Endothelial cell of umbilical vein (primary cell): ENCODE results near the gene E2F2. TPM values are rescaled to one million over a fixed set of nuclear protein-coding genes. Genes with fewer than 3 reads are reported as not detected.

ENCODE experiments used
- BruUV-seq: library from RNA; stranded (reverse); fragments of 400-500 nt; replicated peaks from 2 replicates; lab custom pipeline; 2021; lab: Mats Ljungman, UMichigan
- CTCF ChIA-PET: fragments of 300-600, 350-600 bp; sonication (Branson Sonifier 250); formaldehyde crosslinking; loops from one replicate; lab custom pipeline; 2021; ENCODE audit warnings: antibody characterized with exemption, inconsistent platforms; lab: Charles Lee
- POLR2A ChIA-PET: fragments of 300-600, 350-600 bp; sonication (Branson Sonifier 250); formaldehyde crosslinking; loops from one replicate; lab custom pipeline; 2021; ENCODE audit warnings: antibody characterized with exemption, inconsistent platforms; lab: Charles Lee
- DNase-seq: peaks from one replicate; pipeline ENCODE4 v3.0.0-alpha.2; 2011; ENCODE audit warnings: low read depth, low spot score
- FAIRE-seq: peaks from 2 replicates; lab custom pipeline; 2011; peaks lifted over from hg19 to GRCh38; lab: Jason Lieb, UNC
- H2AFZ ChIP-seq: 2 replicates; pipeline ENCODE4 v1.6.0; 2012; ENCODE audit warnings: low read depth, low read length, control low read depth, inconsistent platforms
- H3K27ac ChIP-seq: 2 replicates; pipeline ENCODE4 v1.5.1; 2011; ENCODE audit warnings: low read depth, mild to moderate bottlenecking, control low read depth, low read length, moderate library complexity; ENCODE audit not compliant: insufficient read depth
- H3K27me3 ChIP-seq, 2 experiments: 2 replicates each; pipeline versions ENCODE4 v1.6.0 to v1.6.1; 2011; ENCODE audit warnings: low read length in 2 of 2, mixed read lengths in 1 of 2; ENCODE audit not compliant: control insufficient read depth in 2 of 2, insufficient read depth in 2 of 2
- H3K36me3 ChIP-seq, 2 experiments: 2 replicates in 1 of 2; 3 replicates in 1 of 2; pipeline ENCODE4 v1.5.1; 2011; ENCODE audit warnings: low read length in 2 of 2, mild to moderate bottlenecking in 1 of 2, moderate library complexity in 1 of 2; ENCODE audit not compliant: control insufficient read depth in 2 of 2, insufficient read depth in 2 of 2; ENCODE audit errors: extremely low read depth in 1 of 2
- H3K4me1 ChIP-seq: 3 replicates; pipeline ENCODE4 v1.5.1; 2011; ENCODE audit warnings: mild to moderate bottlenecking, low read length; ENCODE audit not compliant: control insufficient read depth, insufficient read depth; ENCODE audit errors: extremely low read depth
- H3K4me2 ChIP-seq: 2 replicates; pipeline ENCODE4 v1.6.1; 2011; ENCODE audit warnings: low read length, control low read depth, mixed read lengths; ENCODE audit not compliant: insufficient read depth
- H3K4me3 ChIP-seq, 3 experiments: fragments of 200-600 bp in 1 of 3; sonication (generic), shearing (Covaris generic) in 1 of 3; replicated peaks in 1 of 3; 2 replicates each; pipeline ENCODE4 v1.5.1; 2011 to 2016; ENCODE audit warnings: control low read depth in 3 of 3, low read length in 3 of 3, mild to moderate bottlenecking in 2 of 3, inconsistent platforms in 1 of 3, low read depth in 1 of 3, moderate library complexity in 1 of 3; ENCODE audit not compliant: insufficient read depth in 1 of 3
- H3K79me2 ChIP-seq: 2 replicates; pipeline ENCODE4 v1.6.0; 2012; ENCODE audit warnings: low read length, inconsistent platforms; ENCODE audit not compliant: control insufficient read depth, insufficient read depth
- H3K9ac ChIP-seq: replicated peaks from 2 replicates; pipeline ENCODE3; 2011; ENCODE audit warnings: low read length, control low read depth; ENCODE audit not compliant: insufficient read depth; ENCODE audit errors: extremely low read depth
- H3K9me1 ChIP-seq: replicated peaks from 3 replicates; pipeline ENCODE4 v1.6.0; 2011; ENCODE audit warnings: mild to moderate bottlenecking, low read length; ENCODE audit not compliant: control insufficient read depth, insufficient read depth; ENCODE audit errors: extremely low read depth
- H3K9me3 ChIP-seq: replicated peaks from 2 replicates; pipeline ENCODE4 v1.5.1; 2012; ENCODE audit warnings: low read length, inconsistent platforms; ENCODE audit not compliant: control insufficient read depth, insufficient read depth
- H4K20me1 ChIP-seq: replicated peaks from 2 replicates; pipeline ENCODE3; 2011; ENCODE audit warnings: mild to moderate bottlenecking, low read length; ENCODE audit not compliant: control insufficient read depth, insufficient read depth; ENCODE audit errors: extremely low read depth
- EZH2 ChIP-seq: IDR thresholded peaks from 2 replicates; pipeline ENCODE4 v1.6.1; 2012; ENCODE audit warnings: borderline replicate concordance, low read depth, mild to moderate bottlenecking, moderate library complexity, low read length, inconsistent platforms; ENCODE audit not compliant: severe bottlenecking
- FOS ChIP-seq: IDR thresholded peaks from 2 replicates; pipeline ENCODE4 v1.6.1; 2011; ENCODE audit warnings: mild to moderate bottlenecking, low read length, moderate library complexity, borderline replicate concordance; ENCODE audit not compliant: insufficient read depth
- JUN ChIP-seq: IDR thresholded peaks from 2 replicates; pipeline ENCODE4 v1.6.1; 2011; ENCODE audit warnings: borderline replicate concordance, low read depth; ENCODE audit not compliant: insufficient read length, insufficient read depth
- MYC ChIP-seq: IDR thresholded peaks from one replicate; pipeline ENCODE4 v1.6.1; 2011; ENCODE audit warnings: mild to moderate bottlenecking, low read depth, low read length
- POLR2A ChIP-seq: IDR thresholded peaks from 2 replicates; pipeline ENCODE4 v1.6.1; 2012; ENCODE audit warnings: low read depth, mild to moderate bottlenecking, control low read depth, low read length
- POLR2AphosphoS5 ChIP-seq: IDR thresholded peaks from 2 replicates; pipeline ENCODE4 v1.6.1; 2012; ENCODE audit warnings: low read depth, mild to moderate bottlenecking, control low read depth, low read length, moderate library complexity; ENCODE audit not compliant: insufficient read depth
- dilution Hi-C: fragments of 300-500 bp; cut with MboI; formaldehyde crosslinking; loops from one replicate; pipeline ENCODE4 v1.15.0; 2019; ENCODE audit warnings: low sequenced_read_pairs; ENCODE audit not compliant: extremely low pct_ligation_motif_present
- intact Hi-C: fragments of 100-400 bp; cut with micrococcal nuclease; formaldehyde crosslinking; loops from one replicate; pipeline ENCODE4 v1.10.0; 2022
- polyA plus RNA-seq, 4 experiments: library from polyadenylated mRNA; depleted of rRNA in 3 of 4; stranded (reverse) in 3 of 4; unstranded in 1 of 4; fragments of >200 nt; gene quantifications; 2 replicates each; pipeline versions ENCODE4 v1.2.1 to v1.2.3, GENCODE V29; 2011 to 2012; ENCODE audit warnings: missing spikeins in 1 of 4
- total RNA-seq: library from RNA; stranded (reverse); gene quantifications from 2 replicates; pipeline ENCODE4 v1.2.3, GENCODE V29; 2021
- TF ChIP-seq, protein P1 (sequence below), 2 donors: IDR thresholded peaks; 1 replicate in 1 of 2; 2 replicates in 1 of 2; pipeline ENCODE4 v1.5.1; 2011; ENCODE audit warnings: low read length in 2 of 2, mild to moderate bottlenecking in 2 of 2, moderate library complexity in 2 of 2, control low read depth in 1 of 2, inconsistent platforms in 1 of 2, low read depth in 1 of 2; ENCODE audit not compliant: insufficient read depth in 1 of 2; ENCODE audit errors: extremely low read depth in 1 of 2

E2F2 gene
- total and polyA plus RNA-seq, 2 donors (not counting 3 experiments of a cell fraction or from before 2014, with no cell fraction given): 1.1 to 5.6 TPM

- Histone ChIP-seq H3K36me3 (no peaks in the 10 kb centered on the region), H3K9ac (no peak overlapping the region), H3K79me2 (no peaks in the 10 kb centered on the region), H3K9me3 (no peaks in the 10 kb centered on the region), H3K4me1 (peaks cover 6% of the 10 kb centered on the region), H3K9me1 (no peaks in the 10 kb centered on the region), H3K4me3 (no peak overlapping the region), H3K4me2 (no peak overlapping the region), H3K27ac (no peak overlapping the region), H4K20me1 (no peaks in the 10 kb centered on the region), H2AFZ (no peak overlapping the region), H3K27me3 (no peaks in the 10 kb centered on the region)
- dilution Hi-C loops (no loop called here), intact Hi-C loops (no loop called here)
- no peak for TF ChIP-seq MYC
- no peak for TF ChIP-seq POLR2AphosphoS5
- TF ChIP-seq EZH2: no peak
- TF ChIP-seq POLR2A: no peak
- TF ChIP-seq, protein P1, sequence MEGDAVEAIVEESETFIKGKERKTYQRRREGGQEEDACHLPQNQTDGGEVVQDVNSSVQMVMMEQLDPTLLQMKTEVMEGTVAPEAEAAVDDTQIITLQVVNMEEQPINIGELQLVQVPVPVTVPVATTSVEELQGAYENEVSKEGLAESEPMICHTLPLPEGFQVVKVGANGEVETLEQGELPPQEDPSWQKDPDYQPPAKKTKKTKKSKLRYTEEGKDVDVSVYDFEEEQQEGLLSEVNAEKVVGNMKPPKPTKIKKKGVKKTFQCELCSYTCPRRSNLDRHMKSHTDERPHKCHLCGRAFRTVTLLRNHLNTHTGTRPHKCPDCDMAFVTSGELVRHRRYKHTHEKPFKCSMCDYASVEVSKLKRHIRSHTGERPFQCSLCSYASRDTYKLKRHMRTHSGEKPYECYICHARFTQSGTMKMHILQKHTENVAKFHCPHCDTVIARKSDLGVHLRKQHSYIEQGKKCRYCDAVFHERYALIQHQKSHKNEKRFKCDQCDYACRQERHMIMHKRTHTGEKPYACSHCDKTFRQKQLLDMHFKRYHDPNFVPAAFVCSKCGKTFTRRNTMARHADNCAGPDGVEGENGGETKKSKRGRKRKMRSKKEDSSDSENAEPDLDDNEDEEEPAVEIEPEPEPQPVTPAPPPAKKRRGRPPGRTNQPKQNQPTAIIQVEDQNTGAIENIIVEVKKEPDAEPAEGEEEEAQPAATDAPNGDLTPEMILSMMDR (IDR thresholded peaks at IDR 0.05; ENCODE audit: extremely low read depth in 1 of 2, insufficient read depth in 1 of 2, low read depth in 1 of 2, low read length in 2 of 2): no peak
- TF ChIP-seq FOS: no peak
- no peak for TF ChIP-seq JUN
- ChIA-PET POLR2A (no interaction called here), CTCF (interaction anchor here (0.8 to 1.5 kb wide), 3 partner anchors 8 to 21 kb away, joined by 4 to 12 read pairs (median 7); partner anchors contain the start of gene ASAP3)
- BruUV-seq: no TSS peak
- DNase-seq (no peak), FAIRE-seq (no peak)
These were observed 55.4 kb downstream of the E2F2 start for GRCh38 chr1:23475641-23476040.
